ENCODE data around the gene UGT8. TPM values are rescaled to one million over a fixed set of nuclear protein-coding genes. Genes with fewer than 3 reads are reported as not detected.

UGT8 gene
- total RNA-seq, 1 donor from 2014 or later = 4.3 TPM

- Histone ChIP-seq H3K27me3 (no peaks in the 10 kb centered on the region), H3K36me3 (no peaks in the 10 kb centered on the region), H4K20me1 (ENCODE audit: low read depth) (no peaks in the 10 kb centered on the region), H3K4me3 (no peak overlapping the region), H3K9me3 (ENCODE audit: low read depth) (no peaks in the 10 kb centered on the region), H3K27ac (no peak overlapping the region), H3K9ac (no peak overlapping the region), H2AFZ (replicated peaks) (no peak overlapping the region), H3F3A (ENCODE audit: low read depth) (no peaks in the 10 kb centered on the region), H3K4me2 (no peak overlapping the region), H3K79me2 (ENCODE audit: low read depth) (no peaks in the 10 kb centered on the region), H3K4me1 (no peaks in the 10 kb centered on the region)
- Mint-ChIP-seq H3K4me3 (no peak overlapping the region), H3K36me3 (no peaks in the 10 kb centered on the region), H3K9me3 (no peaks in the 10 kb centered on the region), H3K27ac (no peak overlapping the region), H3K4me1 (no peaks in the 10 kb centered on the region), H3K27me3 (ENCODE audit: insufficient read depth, low read depth) (no peaks in the 10 kb centered on the region)
- TF ChIP-seq EZH2 (IDR thresholded peaks at IDR 0.05) (no peak), EZH2phosphoT487 (IDR thresholded peaks at IDR 0.05) (no peak)
- TF ChIP-seq, protein P1, sequence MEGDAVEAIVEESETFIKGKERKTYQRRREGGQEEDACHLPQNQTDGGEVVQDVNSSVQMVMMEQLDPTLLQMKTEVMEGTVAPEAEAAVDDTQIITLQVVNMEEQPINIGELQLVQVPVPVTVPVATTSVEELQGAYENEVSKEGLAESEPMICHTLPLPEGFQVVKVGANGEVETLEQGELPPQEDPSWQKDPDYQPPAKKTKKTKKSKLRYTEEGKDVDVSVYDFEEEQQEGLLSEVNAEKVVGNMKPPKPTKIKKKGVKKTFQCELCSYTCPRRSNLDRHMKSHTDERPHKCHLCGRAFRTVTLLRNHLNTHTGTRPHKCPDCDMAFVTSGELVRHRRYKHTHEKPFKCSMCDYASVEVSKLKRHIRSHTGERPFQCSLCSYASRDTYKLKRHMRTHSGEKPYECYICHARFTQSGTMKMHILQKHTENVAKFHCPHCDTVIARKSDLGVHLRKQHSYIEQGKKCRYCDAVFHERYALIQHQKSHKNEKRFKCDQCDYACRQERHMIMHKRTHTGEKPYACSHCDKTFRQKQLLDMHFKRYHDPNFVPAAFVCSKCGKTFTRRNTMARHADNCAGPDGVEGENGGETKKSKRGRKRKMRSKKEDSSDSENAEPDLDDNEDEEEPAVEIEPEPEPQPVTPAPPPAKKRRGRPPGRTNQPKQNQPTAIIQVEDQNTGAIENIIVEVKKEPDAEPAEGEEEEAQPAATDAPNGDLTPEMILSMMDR (IDR thresholded peaks at IDR 0.05) = no peak
- no peak for DNase-seq (ENCODE audit: low spot score)
Observed at GRCh38 chr4:114649908-114650307, 51.3 kb downstream of the UGT8 start.

- Histone ChIP-seq H3K79me2 (ENCODE audit: low read depth) (no peaks in the 10 kb centered on the region), H3K27ac (no peak overlapping the region), H3K9ac (no peak overlapping the region), H2AFZ (replicated peaks) (no peak overlapping the region), H3K27me3 (no peaks in the 10 kb centered on the region), H3K4me2 (no peak overlapping the region), H3K4me3 (no peak overlapping the region), H3F3A (ENCODE audit: low read depth) (no peaks in the 10 kb centered on the region), H3K4me1 (no peaks in the 10 kb centered on the region), H3K36me3 (no peaks in the 10 kb centered on the region), H3K9me3 (ENCODE audit: low read depth) (no peaks in the 10 kb centered on the region), H4K20me1 (ENCODE audit: low read depth) (no peaks in the 10 kb centered on the region)
- no peak for DNase-seq (ENCODE audit: low spot score)
- Mint-ChIP-seq H3K4me1 (no peaks in the 10 kb centered on the region), H3K27me3 (ENCODE audit: insufficient read depth, low read depth) (no peaks in the 10 kb centered on the region), H3K27ac (no peak overlapping the region), H3K36me3 (no peaks in the 10 kb centered on the region), H3K4me3 (no peak overlapping the region), H3K9me3 (no peaks in the 10 kb centered on the region)
- TF ChIP-seq, protein P1 (IDR thresholded peaks at IDR 0.05) = no peak
- TF ChIP-seq EZH2 (IDR thresholded peaks at IDR 0.05) = no peak
- TF ChIP-seq EZH2phosphoT487 (IDR thresholded peaks at IDR 0.05) = no peak
Observed at GRCh38 chr4:114653675-114654074, 55.1 kb downstream of the UGT8 start.

DNA sequence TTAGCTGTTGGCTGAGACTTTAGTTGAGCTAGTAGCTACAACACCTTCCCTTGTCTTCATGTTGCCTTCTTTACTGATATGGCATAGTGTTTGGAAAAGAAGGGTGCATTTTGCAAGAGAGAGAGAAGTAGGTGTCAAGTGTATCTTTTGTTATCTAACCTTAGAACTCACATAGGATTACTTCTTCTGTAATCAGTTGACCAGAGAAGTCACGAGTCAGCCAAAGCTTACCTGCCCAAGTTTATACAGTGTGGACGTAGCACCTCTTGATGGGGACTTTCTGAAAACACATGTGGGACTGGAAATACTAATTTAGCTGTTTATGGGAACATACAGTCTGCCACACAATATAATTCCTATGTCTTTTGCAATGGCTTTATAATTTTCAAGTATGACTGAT lies 56.0 kb downstream of the UGT8 start:
- Histone ChIP-seq H3K79me2 (ENCODE audit: low read depth) (no peaks in the 10 kb centered on the region), H3K4me2 (no peak overlapping the region), H2AFZ (replicated peaks) (no peak overlapping the region), H3K27ac (no peak overlapping the region), H3K9me3 (ENCODE audit: low read depth) (no peaks in the 10 kb centered on the region), H3K4me3 (no peak overlapping the region), H3F3A (ENCODE audit: low read depth) (no peaks in the 10 kb centered on the region), H3K9ac (no peak overlapping the region), H4K20me1 (ENCODE audit: low read depth) (no peaks in the 10 kb centered on the region), H3K27me3 (no peaks in the 10 kb centered on the region), H3K4me1 (no peaks in the 10 kb centered on the region), H3K36me3 (no peaks in the 10 kb centered on the region)
- TF ChIP-seq EZH2phosphoT487 (IDR thresholded peaks at IDR 0.05) = no peak
- TF ChIP-seq, protein P1 (IDR thresholded peaks at IDR 0.05) = no peak
- no peak overlapping the region for H3K27ac Mint-ChIP-seq
- no peaks in the 10 kb centered on the region for H3K4me1 Mint-ChIP-seq
- no peaks in the 10 kb centered on the region for H3K36me3 Mint-ChIP-seq
- no peak for DNase-seq (ENCODE audit: low spot score)
- no peaks in the 10 kb centered on the region for H3K9me3 Mint-ChIP-seq
- no peaks in the 10 kb centered on the region for H3K27me3 Mint-ChIP-seq (ENCODE audit: insufficient read depth, low read depth)
- no peak overlapping the region for H3K4me3 Mint-ChIP-seq

DNA sequence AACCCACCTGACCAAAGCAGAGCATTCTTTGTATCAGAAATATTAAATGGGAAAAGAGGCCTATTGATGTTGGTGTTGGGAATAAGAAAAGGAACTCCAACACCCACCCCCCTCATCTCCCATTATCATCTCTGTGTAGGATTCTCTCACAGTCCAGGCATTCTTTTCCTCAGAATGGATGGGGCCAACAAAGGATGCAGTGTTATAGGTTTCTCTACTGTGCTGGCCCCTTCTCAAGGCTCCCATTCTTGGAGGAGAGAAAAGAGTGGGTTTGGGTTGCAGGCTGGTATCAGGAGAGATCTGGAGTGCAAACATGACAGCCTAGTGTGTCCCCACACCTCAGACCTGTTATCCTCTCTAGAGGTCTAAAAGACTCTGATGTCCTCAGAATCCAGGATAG lies 59.6 kb downstream of the UGT8 start:
- Histone ChIP-seq H3K27ac (no peak overlapping the region), H3K4me3 (no peak overlapping the region), H3K4me2 (no peak overlapping the region), H2AFZ (replicated peaks) (no peak overlapping the region), H3K4me1 (no peaks in the 10 kb centered on the region), H3F3A (ENCODE audit: low read depth) (no peaks in the 10 kb centered on the region), H4K20me1 (ENCODE audit: low read depth) (no peaks in the 10 kb centered on the region), H3K79me2 (ENCODE audit: low read depth) (no peaks in the 10 kb centered on the region), H3K36me3 (no peaks in the 10 kb centered on the region), H3K27me3 (no peaks in the 10 kb centered on the region), H3K9ac (no peak overlapping the region), H3K9me3 (ENCODE audit: low read depth) (no peaks in the 10 kb centered on the region)
- Mint-ChIP-seq H3K4me1 (no peaks in the 10 kb centered on the region), H3K36me3 (peaks cover 2% of the 10 kb centered on the region), H3K27ac (no peak overlapping the region), H3K27me3 (ENCODE audit: insufficient read depth, low read depth) (no peaks in the 10 kb centered on the region), H3K9me3 (no peaks in the 10 kb centered on the region), H3K4me3 (no peak overlapping the region)
- DNase-seq (ENCODE audit: low spot score) = no peak
- TF ChIP-seq EZH2phosphoT487 (IDR thresholded peaks at IDR 0.05) (no peak), EZH2 (IDR thresholded peaks at IDR 0.05) (no peak)
- TF ChIP-seq, protein P1 (IDR thresholded peaks at IDR 0.05) = no peak

All from neural progenitor cell (in vitro differentiated cells).